Measurements from ENCODE around the gene DGUOK. TPM values are rescaled to one million over a fixed set of nuclear protein-coding genes. Genes with fewer than 3 reads are reported as not detected.

The DGUOK gene
- total RNA-seq, 2 donors from 2014 or later = 55.0 to 56.3 TPM

GRCh38 chr2:73919596-73920228 is 7.0 kb upstream of the DGUOK start:
- Histone ChIP-seq H3K4me3 (no peak overlapping the region), H3K36me3 (no peaks in the 10 kb centered on the region), H3K4me1 (no peaks in the 10 kb centered on the region), H3K9me3 (no peaks in the 10 kb centered on the region), H3K27ac (no peak overlapping the region), H3K27me3 (no peaks in the 10 kb centered on the region), H3K9ac (ENCODE audit: low read depth in 2 of 2, low read length in 2 of 2) (no peak overlapping the region)
- DNase-seq = no peak
- TF ChIP-seq CTCF (IDR thresholded peaks at IDR 0.05) = no peak
- intact Hi-C loops (cut with DNase I) = loop anchor here (10.0 kb wide), 1 partner anchor 95 kb away; the partner anchor contains the start of gene STAMBP

GRCh38 chr2:73920577-73921545 is 5.8 kb upstream of the DGUOK start:
- Histone ChIP-seq H3K9ac (ENCODE audit: low read depth in 2 of 2, low read length in 2 of 2) (no peak overlapping the region), H3K27ac (no peak overlapping the region), H3K36me3 (no peaks in the 10 kb centered on the region), H3K4me1 (no peaks in the 10 kb centered on the region), H3K27me3 (no peaks in the 10 kb centered on the region), H3K9me3 (no peaks in the 10 kb centered on the region), H3K4me3 (no peak overlapping the region)
- DNase-seq = peak; percentile 43
- TF ChIP-seq CTCF (IDR thresholded peaks at IDR 0.05) = peak; percentile 28
- intact Hi-C loops (cut with DNase I) = loop anchor here (10.0 kb wide), 1 partner anchor 96 kb away; the partner anchor contains the start of gene STAMBP

- no peaks in the 10 kb centered on the region for H3K4me1 ChIP-seq
- no peak overlapping the region for H3K9ac ChIP-seq (ENCODE audit: low read depth in 2 of 2, low read length in 2 of 2)
- no peak for DNase-seq
- H3K27me3 ChIP-seq = no peaks in the 10 kb centered on the region
- no peaks in the 10 kb centered on the region for H3K36me3 ChIP-seq
- no peak overlapping the region for H3K4me3 ChIP-seq
- no peaks in the 10 kb centered on the region for H3K9me3 ChIP-seq
- no peak overlapping the region for H3K27ac ChIP-seq
- intact Hi-C loops (cut with DNase I) = loop anchor here (10.0 kb wide), 1 partner anchor 97 kb away; the partner anchor contains the start of gene STAMBP
- TF ChIP-seq CTCF (IDR thresholded peaks at IDR 0.05) = no peak
Observed at GRCh38 chr2:73921581-73921980, 5.1 kb upstream of the DGUOK start.

- H3K4me3 ChIP-seq = no peak overlapping the region
- intact Hi-C loops (cut with DNase I) = loop anchor here (10.0 kb wide), 1 partner anchor 98 kb away; the partner anchor contains the start of gene STAMBP
- no peaks in the 10 kb centered on the region for H3K27me3 ChIP-seq
- no peaks in the 10 kb centered on the region for H3K4me1 ChIP-seq
- no peaks in the 10 kb centered on the region for H3K36me3 ChIP-seq
- no peak overlapping the region for H3K27ac ChIP-seq
- no peaks in the 10 kb centered on the region for H3K9me3 ChIP-seq
- DNase-seq = no peak
- no peak for TF ChIP-seq CTCF (IDR thresholded peaks at IDR 0.05)
- no peak overlapping the region for H3K9ac ChIP-seq (ENCODE audit: low read depth in 2 of 2, low read length in 2 of 2)
Observed at GRCh38 chr2:73922681-73923080, 4.0 kb upstream of the DGUOK start.

- peak overlapping the region; percentile 96 for H3K27ac ChIP-seq
- no peaks in the 10 kb centered on the region for H3K27me3 ChIP-seq
- no peak overlapping the region for H3K4me3 ChIP-seq
- H3K4me1 ChIP-seq = peaks cover 12% of the 10 kb centered on the region
- intact Hi-C loops (cut with DNase I) = loop anchor here (5.0 to 10.0 kb wide), 2 partner anchors 57 to 100 kb away; partner anchors contain the start of genes STAMBP and TET3
- TF ChIP-seq CTCF (IDR thresholded peaks at IDR 0.05) = no peak
- no peaks in the 10 kb centered on the region for H3K36me3 ChIP-seq
- peak; percentile 81 for DNase-seq
- H3K9me3 ChIP-seq = no peaks in the 10 kb centered on the region
- peak overlapping the region in 1 of 2 donors; percentile 49 for H3K9ac ChIP-seq (ENCODE audit: low read depth in 2 of 2, low read length in 2 of 2)
Observed at GRCh38 chr2:73925033-73925704, 1.5 kb upstream of the DGUOK start.
